Measurements from ENCODE around the gene CD34.

DNA sequence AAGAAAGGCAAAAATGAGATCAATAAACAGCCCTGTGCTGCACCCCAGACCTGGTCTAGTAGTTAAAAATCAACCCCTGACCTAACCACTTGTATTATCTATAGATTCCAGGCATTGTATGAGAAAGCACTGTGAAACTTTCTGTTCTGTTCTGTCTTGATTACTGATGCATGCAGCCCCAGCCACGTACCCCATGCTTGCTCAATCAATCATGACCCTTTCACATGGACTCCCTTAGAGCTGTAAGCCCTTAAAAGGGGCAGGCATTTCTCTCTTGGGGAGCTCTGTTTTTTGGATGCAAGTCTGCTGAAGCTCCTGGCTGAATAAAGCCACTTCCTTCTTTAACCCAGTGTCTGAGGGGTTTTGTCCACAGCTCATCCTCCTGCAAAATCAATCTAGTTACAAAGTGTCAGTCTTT lies 24.2 kb upstream of the CD34 start:
- TF ChIP-seq, protein P1, sequence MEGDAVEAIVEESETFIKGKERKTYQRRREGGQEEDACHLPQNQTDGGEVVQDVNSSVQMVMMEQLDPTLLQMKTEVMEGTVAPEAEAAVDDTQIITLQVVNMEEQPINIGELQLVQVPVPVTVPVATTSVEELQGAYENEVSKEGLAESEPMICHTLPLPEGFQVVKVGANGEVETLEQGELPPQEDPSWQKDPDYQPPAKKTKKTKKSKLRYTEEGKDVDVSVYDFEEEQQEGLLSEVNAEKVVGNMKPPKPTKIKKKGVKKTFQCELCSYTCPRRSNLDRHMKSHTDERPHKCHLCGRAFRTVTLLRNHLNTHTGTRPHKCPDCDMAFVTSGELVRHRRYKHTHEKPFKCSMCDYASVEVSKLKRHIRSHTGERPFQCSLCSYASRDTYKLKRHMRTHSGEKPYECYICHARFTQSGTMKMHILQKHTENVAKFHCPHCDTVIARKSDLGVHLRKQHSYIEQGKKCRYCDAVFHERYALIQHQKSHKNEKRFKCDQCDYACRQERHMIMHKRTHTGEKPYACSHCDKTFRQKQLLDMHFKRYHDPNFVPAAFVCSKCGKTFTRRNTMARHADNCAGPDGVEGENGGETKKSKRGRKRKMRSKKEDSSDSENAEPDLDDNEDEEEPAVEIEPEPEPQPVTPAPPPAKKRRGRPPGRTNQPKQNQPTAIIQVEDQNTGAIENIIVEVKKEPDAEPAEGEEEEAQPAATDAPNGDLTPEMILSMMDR (conservative IDR thresholded peaks at IDR 0.05 in 1 of 2, IDR thresholded peaks at IDR 0.05 in 1 of 2; ENCODE audit: low read depth in 1 of 2, low read length in 2 of 2) = no peak
- TF ChIP-seq EZH2 (IDR thresholded peaks at IDR 0.05; ENCODE audit: low read length, missing control alignments) = no peak
